Choroid plexus epithelial cell (primary cell): ENCODE data around the gene CNOT6.
"Not testable (repeated sequence)": the region's sequence is repeated elsewhere in the genome, so short reads cannot be mapped to it uniquely, and the experiment has no call there.

Experiments used
- DNase-seq: peaks from one replicate; pipeline ENCODE4 v3.0.0-alpha.2; 2010; ENCODE audit warnings: low read depth
- H3K4me3 ChIP-seq: 2 replicates; pipeline ENCODE4 v1.5.1; 2011; ENCODE audit warnings: low read depth, mild to moderate bottlenecking, control low read depth, low read length, moderate library complexity
- CTCF ChIP-seq: conservative IDR thresholded peaks from 2 replicates; pipeline ENCODE4 v1.5.1; 2011; ENCODE audit warnings: low read depth, mild to moderate bottlenecking, control low read depth, inconsistent platforms, low read length, moderate library complexity

Gene CNOT6

DNA sequence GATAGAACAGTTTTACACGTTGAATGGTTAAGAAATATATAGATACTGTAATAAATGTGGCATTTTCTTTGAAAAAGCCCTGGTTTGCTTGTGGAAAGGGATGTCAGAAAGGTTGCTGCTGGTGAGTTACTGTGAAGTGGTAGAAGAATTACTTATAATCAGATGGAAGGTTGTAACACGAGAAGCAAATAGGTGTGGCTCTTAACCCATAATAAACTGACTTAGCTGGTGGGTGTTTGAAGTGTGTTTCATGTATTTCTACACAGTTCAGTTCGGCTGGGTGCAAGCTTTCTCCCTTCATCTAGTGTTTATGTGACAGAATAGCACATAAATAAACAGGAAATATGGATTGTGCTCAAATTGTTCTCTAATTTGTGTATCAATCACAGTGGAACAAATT lies 5.5 kb downstream of the CNOT6 start:
- peak; percentile 25 for DNase-seq
- no peak overlapping the region for H3K4me3 ChIP-seq
- no peak for TF ChIP-seq CTCF

GRCh38 chr5:180500300-180500699 lies 6.1 kb downstream of the CNOT6 start:
- DNase-seq = not testable (repeated sequence)

GRCh38 chr5:180507661-180508060 lies 13.5 kb downstream of the CNOT6 start:
- no peak overlapping the region for H3K4me3 ChIP-seq
- TF ChIP-seq CTCF = no peak
- DNase-seq = no peak

More at GRCh38 chr5:180500300-180500699, 6.1 kb downstream of the CNOT6 start:
- not testable (repeated sequence) for H3K4me3 ChIP-seq

DNA sequence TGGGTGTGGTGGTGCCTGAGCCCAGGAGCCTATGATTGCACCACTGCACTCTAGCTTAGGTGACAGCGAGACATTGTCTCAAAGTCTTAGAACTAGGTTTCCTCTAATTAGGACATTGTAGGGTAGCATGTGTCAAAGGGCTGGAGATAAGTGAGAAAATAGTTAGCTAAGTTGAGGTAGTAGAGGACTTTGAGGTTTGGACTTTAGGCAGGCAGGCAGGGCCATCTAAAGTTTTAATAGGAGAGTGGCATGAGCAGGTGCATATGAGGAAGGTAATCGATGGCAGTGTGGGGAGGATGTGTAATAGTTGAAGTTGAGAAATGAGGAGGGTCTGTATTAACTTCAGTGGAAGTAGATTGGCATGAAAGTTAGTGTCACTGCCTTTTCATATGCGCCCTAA lies 21.1 kb downstream of the CNOT6 start:
- DNase-seq = no peak
- no peak for TF ChIP-seq CTCF
- H3K4me3 ChIP-seq = no peak overlapping the region

DNA sequence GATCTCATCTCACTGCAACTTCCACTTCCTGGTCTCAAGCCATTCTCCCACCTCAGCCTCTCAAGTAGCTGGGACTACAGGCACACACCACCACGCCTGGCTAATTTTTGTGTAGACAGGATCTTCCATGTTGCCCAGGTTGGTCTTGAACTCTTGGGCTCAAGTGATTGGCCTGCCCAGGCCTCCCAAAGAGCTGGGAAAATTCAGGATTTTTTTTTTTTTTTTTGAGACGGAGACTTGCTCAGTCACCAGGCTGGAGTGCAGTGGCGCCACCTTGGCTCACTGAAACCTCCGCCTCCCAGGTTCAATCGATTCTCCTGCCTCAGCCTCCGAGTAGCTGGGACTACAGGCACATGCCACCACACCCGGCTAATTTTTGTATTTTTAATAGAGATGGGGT lies 21.8 kb downstream of the CNOT6 start:
- H3K4me3 ChIP-seq, DNase-seq: not testable (repeated sequence)

DNA sequence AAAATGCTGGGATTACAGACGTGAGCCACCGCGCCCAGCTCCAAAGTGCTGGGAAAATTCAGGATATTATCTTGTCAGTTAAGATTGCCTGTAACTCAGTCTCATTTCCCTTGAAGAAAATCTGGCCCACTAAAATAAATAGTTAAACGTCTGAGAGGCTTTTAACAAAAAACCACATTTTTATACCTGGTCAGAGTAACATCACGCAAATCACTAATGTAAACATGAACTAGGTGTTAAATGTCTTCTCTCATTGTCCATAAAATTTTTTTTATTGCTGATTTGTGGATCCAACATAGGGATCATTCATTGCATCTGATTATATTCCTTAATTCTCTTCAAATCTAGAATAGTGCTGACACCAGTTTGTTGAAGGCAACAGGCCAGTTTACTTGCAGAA lies 22.3 kb downstream of the CNOT6 start:
- H3K4me3 ChIP-seq = no peak overlapping the region
- no peak for DNase-seq
- TF ChIP-seq CTCF = no peak

DNA sequence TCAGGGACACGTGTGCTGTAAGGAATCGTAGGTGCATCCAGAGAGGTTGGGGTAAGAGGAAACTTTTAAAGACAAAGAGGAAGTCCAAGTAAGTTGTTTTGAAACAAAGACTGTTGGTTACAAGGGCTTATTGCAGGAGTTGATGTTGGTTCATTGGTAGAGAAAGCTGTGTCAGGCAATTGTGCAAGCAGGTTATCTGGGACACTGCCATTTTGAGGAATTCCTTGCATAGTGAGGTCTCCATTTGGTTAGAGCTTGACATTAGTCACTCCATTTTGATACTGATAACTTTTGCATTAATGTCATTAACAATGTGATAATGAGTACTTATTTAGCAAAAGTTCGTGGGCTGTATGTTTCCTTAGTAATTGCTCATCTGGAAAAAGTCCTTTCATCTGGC lies 24.9 kb downstream of the CNOT6 start:
- no peak overlapping the region for H3K4me3 ChIP-seq
- DNase-seq = peak; percentile 66
- TF ChIP-seq CTCF = no peak

- TF ChIP-seq CTCF = no peak
- H3K4me3 ChIP-seq = no peak overlapping the region
- DNase-seq = no peak
Measured at GRCh38 chr5:180521101-180521500, 26.9 kb downstream of the CNOT6 start.
